Naive B cell (primary cell): ENCODE data around the gene UQCRHL. TPM values are rescaled to one million over a fixed set of nuclear protein-coding genes. Genes with fewer than 3 reads are reported as not detected.
"Not testable (repeated sequence)": the region's sequence is repeated elsewhere in the genome, so short reads cannot be mapped to it uniquely, and the experiment has no call there.

Source experiments
- ATAC-seq, 2 donors: fragments of 150-1000 bp; cut with Tn5 transposase; 2 replicates each; pipeline ENCODE4 v1.10.0; 2021; ENCODE audit warnings: low read depth in 2 of 2, mild to moderate bottlenecking in 2 of 2, moderate library complexity in 2 of 2
- DNase-seq: peaks from one replicate; pipeline ENCODE4 v3.0.0; 2022
- H3K27ac Mint-ChIP-seq, 6 donors: one replicate each; pipeline ENCODE4 v1.8.0; 2020 to 2022; ENCODE audit warnings: mild to moderate bottlenecking in 6 of 6, mixed read lengths in 6 of 6, moderate library complexity in 5 of 6, inconsistent platforms in 2 of 6
- H3K27me3 Mint-ChIP-seq, 3 donors: one replicate each; pipeline ENCODE4 v1.8.0; 2021 to 2022; ENCODE audit warnings: mixed read lengths in 3 of 3, mild to moderate bottlenecking in 1 of 3
- H3K36me3 Mint-ChIP-seq, 2 donors: one replicate each; pipeline ENCODE4 v1.8.0; 2020 to 2022; ENCODE audit warnings: mixed read lengths in 2 of 2, inconsistent platforms in 1 of 2, mild to moderate bottlenecking in 1 of 2
- H3K4me1 Mint-ChIP-seq, 3 donors: one replicate each; pipeline ENCODE4 v1.8.0; 2020 to 2022; ENCODE audit warnings: mixed read lengths in 3 of 3, inconsistent platforms in 1 of 3, mild to moderate bottlenecking in 1 of 3, moderate library complexity in 1 of 3
- H3K4me3 Mint-ChIP-seq, 8 donors: one replicate each; pipeline ENCODE4 v1.8.0; 2020 to 2022; ENCODE audit warnings: mild to moderate bottlenecking in 8 of 8, mixed read lengths in 8 of 8, moderate library complexity in 8 of 8, inconsistent platforms in 2 of 8
- H3K9me3 Mint-ChIP-seq, 7 donors: one replicate each; pipeline ENCODE4 v1.8.0; 2020 to 2022; ENCODE audit warnings: mixed read lengths in 7 of 7, mild to moderate bottlenecking in 5 of 7, inconsistent platforms in 2 of 7, moderate library complexity in 1 of 7
- polyA plus RNA-seq, 6 donors: library from polyadenylated mRNA; unstranded; fragments of 300-500 nt; fragmentation: Illumina TruSeq; gene quantifications; one replicate each; pipeline ENCODE4 v1.2.3, GENCODE V29; 2021; ENCODE audit warnings: low read depth in 6 of 6

The UQCRHL gene
- 1 to 10 TPM in 3 of 6 donors, under 1 TPM in 3; 0.11 to 1.3 (median 0.94) TPM for polyA plus RNA-seq

GRCh38 chr1:15807549-15807948, at the start of gene UQCRHL:
TSS of gene UQCRHL (minus strand) at chr1:15807649. CDS start at chr1:15807649, 0 bp downstream.
- not testable (repeated sequence) for H3K4me1 Mint-ChIP-seq, H3K9me3 Mint-ChIP-seq, H3K27ac Mint-ChIP-seq, ATAC-seq, DNase-seq, H3K27me3 Mint-ChIP-seq, H3K36me3 Mint-ChIP-seq
- peak within 1 kb of the TSS in 1 of 8 donors; percentile 47 for H3K4me3 Mint-ChIP-seq

DNA sequence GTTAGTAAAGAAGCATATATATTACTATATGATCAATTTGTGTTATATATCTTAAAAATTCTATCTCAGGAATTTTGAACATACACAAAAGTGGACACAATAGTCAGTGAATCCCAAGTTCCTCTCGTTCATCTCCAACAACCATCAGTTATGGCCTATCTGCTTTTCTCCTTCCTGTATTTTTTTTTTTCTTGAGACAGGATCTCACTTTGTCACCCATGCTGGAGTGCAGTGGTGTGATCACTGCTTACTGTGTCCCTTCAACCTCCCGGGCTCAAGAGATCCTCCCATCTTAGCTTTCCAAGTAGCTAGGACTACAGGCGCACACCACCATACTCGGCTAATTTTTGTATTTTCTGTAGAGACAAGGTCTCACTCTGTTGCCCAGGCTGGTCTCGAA, 49.4 kb upstream of the UQCRHL start:
- H3K9me3 Mint-ChIP-seq, result no peaks in the 10 kb centered on the region
- no peak for DNase-seq
- peak overlapping the region in 1 of 8 donors; percentile 45 for H3K4me3 Mint-ChIP-seq
- H3K27ac Mint-ChIP-seq, result peak overlapping the region in 2 of 6 donors; percentile 38 to 85
- no peaks in the 10 kb centered on the region for H3K27me3 Mint-ChIP-seq
- no peaks in the 10 kb centered on the region for H3K36me3 Mint-ChIP-seq
- ATAC-seq, result no peak
- peaks cover 16 to 61% (median 28%) of the 10 kb centered on the region in 3 donors for H3K4me1 Mint-ChIP-seq

- Mint-ChIP-seq H3K4me1 (peaks cover 37 to 66% (median 45%) of the 10 kb centered on the region in 3 donors), H3K4me3 (peak overlapping the region in 4 of 8 donors; percentile 33 to 47 (median 40)), H3K27me3 (no peaks in the 10 kb centered on the region), H3K27ac (peak overlapping the region in 3 of 6 donors; percentile 66 to 81 (median 69)), H3K9me3 (no peaks in the 10 kb centered on the region), H3K36me3 (no peaks in the 10 kb centered on the region)
- ATAC-seq (no peak), DNase-seq (no peak)
These were observed 45.4 kb upstream of the UQCRHL start for GRCh38 chr1:15852828-15853302.

- Mint-ChIP-seq H3K4me1 (peaks cover 37 to 64% (median 43%) of the 10 kb centered on the region in 3 donors), H3K4me3 (peak overlapping the region; percentile 42 to 96 (median 74)), H3K9me3 (no peaks in the 10 kb centered on the region), H3K27me3 (no peaks in the 10 kb centered on the region), H3K27ac (peak overlapping the region in 5 of 6 donors; percentile 57 to 95 (median 87)), H3K36me3 (no peaks in the 10 kb centered on the region)
- ATAC-seq (peak in 1 of 2 donors; percentile 17), DNase-seq (peak; percentile 49)
These were observed 44.8 kb upstream of the UQCRHL start for GRCh38 chr1:15852036-15852827.

DNA sequence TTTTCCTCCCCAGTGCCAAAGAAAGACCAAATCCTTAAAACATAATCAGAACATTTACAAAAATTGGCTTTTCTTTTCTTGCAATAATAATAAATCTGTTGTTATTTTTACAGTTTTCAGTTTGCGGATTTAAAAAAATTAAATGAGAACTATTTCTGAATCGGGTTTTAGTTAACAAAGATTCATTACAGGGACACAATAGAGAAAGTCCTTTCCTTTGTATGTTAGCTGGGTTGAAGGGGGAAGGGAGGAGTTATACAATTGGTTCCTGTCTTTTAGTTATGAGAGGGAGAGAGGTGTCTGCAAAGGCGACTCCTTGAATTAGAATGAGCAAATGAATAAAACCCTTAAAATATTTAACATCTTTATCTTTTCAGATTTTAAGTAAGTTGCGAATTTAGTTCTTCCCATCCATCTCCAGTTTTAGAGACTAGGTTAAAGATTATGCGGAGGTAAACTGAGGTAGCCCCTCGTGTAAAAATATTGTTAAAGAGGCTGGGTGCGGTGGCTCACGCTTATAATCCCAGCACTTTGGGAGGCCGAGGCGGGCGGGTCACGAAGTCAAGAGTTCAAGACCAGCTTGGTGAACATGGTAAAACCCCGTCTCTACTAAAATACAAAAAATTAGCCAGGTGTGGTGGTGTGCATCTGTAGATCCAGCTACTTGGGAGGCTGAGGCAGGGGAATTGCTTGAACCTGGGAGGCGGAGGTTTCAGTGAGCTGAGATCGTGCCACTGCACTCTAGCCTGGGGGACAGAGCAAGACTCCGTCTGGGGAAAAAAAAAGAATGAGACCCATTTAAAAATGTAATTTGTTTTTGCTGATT, 44.0 kb upstream of the UQCRHL start:
- Mint-ChIP-seq H3K4me3 (peak overlapping the region; percentile 42 to 96 (median 70)), H3K27me3 (no peaks in the 10 kb centered on the region), H3K9me3 (no peaks in the 10 kb centered on the region), H3K27ac (peak overlapping the region; percentile 63 to 95 (median 88)), H3K36me3 (no peaks in the 10 kb centered on the region), H3K4me1 (peaks cover 36 to 63% (median 37%) of the 10 kb centered on the region in 3 donors)
- no peak for ATAC-seq
- no peak for DNase-seq

DNA sequence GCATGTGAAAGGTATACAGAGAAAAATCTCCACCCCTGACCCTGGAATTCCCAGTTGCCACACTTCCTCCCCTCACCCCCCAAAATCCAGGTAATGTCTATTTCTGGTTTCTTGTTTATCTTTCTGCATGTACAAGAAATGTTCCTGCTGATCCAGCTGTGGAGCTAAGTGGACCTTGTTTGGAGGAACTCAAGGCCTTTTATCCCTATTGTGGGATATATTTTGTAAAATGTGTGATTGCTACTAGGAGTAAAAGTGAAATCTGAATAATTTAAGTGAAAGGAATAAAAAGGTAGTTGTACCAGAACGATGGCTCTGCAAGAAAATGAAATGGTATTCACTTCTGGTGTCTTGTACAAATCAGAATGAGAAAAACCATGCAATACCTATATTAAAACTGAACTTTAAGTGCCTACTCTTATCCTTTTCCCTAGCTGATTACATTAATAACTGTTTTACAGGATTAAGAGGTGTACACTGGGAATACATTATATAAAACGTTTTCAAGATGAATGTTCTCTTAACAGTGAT, 43.1 kb upstream of the UQCRHL start:
- Mint-ChIP-seq H3K27ac (peak overlapping the region in 5 of 6 donors; percentile 43 to 99 (median 95)), H3K4me3 (peak overlapping the region; percentile 46 to 100 (median 97)), H3K9me3 (no peaks in the 10 kb centered on the region), H3K27me3 (no peaks in the 10 kb centered on the region), H3K4me1 (peaks cover 37 to 65% (median 41%) of the 10 kb centered on the region in 3 donors), H3K36me3 (no peaks in the 10 kb centered on the region)
- DNase-seq, result no peak
- ATAC-seq, result no peak

DNA sequence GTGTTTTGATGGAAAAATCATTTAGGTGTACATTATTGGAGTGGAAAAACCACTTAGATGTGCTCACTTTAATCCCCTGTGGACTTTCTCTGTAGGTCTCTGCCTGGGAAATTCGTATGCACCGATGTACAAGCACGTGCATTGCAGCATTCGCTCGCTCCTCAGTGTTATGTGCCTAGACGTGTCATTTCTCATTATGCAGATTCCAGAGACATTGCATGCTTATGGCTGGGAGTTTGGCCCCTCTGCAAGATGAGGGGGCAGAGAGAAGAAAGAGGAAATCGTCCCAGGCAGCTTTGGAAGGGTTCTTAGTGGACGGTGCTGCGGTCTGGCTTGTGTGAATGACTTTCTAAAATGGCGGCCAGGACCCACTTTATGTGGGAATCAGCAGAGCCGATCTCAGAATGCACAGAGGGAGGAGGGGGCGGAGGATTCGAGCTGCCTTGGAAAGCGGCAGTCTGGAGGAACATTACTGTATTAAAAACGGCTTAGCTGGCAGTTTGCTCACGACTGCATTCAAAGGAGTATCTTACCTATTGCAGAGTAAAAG, 42.4 kb upstream of the UQCRHL start:
- Mint-ChIP-seq H3K36me3 (no peaks in the 10 kb centered on the region), H3K9me3 (no peaks in the 10 kb centered on the region), H3K27ac (peak overlapping the region; percentile 94 to 99 (median 98)), H3K27me3 (no peaks in the 10 kb centered on the region), H3K4me3 (peak overlapping the region; percentile 96 to 100 (median 98)), H3K4me1 (peaks cover 43 to 72% (median 46%) of the 10 kb centered on the region in 3 donors)
- DNase-seq (peak; percentile 15), ATAC-seq (no peak)

DNA sequence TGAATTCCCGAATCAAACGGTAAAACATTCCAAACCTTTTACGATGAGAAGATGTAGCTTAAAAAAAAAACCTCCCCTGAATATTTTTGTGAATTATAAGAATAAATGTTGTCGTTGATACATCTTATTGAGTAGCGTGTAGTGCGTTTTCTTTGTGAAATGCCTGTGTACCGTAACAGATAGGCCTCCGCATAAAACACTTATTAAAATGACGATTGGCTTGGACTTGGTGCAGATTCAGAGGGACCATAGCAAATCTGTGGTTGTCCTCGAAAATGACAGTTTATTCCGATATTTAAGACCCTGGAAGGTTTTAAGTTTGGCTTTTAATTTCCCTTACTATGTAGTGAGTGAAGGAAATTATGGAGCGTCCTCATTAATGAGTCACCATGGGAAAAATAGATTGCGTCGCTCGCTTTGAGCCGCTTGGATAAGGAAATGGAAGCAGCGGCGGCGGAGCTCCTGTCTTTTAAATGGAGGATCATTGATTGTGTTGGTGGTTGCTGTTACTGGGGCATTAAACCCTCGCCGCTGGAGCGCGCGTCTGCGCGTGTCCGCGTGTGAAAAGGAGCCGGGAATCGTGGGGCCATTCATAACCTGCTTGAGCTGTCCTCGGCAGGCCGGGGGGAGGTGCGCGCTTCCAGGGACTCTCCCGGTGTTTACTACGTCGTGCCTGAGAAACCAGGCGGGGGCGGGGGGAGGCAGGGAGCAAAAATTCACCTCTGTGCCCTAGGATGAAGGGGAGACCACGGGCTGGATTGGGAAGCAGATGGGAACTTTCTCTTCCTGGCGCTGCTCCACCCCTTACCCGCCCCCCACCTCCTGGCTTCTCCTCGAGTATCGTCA, 41.7 kb upstream of the UQCRHL start:
- Mint-ChIP-seq H3K27me3 (no peaks in the 10 kb centered on the region), H3K27ac (peak overlapping the region; percentile 95 to 99 (median 98)), H3K4me3 (peak overlapping the region; percentile 96 to 100 (median 98)), H3K36me3 (no peaks in the 10 kb centered on the region), H3K4me1 (peaks cover 44 to 73% (median 46%) of the 10 kb centered on the region in 3 donors), H3K9me3 (no peaks in the 10 kb centered on the region)
- DNase-seq, result peak; percentile 48
- ATAC-seq, result peak in 1 of 2 donors; percentile 6

DNA sequence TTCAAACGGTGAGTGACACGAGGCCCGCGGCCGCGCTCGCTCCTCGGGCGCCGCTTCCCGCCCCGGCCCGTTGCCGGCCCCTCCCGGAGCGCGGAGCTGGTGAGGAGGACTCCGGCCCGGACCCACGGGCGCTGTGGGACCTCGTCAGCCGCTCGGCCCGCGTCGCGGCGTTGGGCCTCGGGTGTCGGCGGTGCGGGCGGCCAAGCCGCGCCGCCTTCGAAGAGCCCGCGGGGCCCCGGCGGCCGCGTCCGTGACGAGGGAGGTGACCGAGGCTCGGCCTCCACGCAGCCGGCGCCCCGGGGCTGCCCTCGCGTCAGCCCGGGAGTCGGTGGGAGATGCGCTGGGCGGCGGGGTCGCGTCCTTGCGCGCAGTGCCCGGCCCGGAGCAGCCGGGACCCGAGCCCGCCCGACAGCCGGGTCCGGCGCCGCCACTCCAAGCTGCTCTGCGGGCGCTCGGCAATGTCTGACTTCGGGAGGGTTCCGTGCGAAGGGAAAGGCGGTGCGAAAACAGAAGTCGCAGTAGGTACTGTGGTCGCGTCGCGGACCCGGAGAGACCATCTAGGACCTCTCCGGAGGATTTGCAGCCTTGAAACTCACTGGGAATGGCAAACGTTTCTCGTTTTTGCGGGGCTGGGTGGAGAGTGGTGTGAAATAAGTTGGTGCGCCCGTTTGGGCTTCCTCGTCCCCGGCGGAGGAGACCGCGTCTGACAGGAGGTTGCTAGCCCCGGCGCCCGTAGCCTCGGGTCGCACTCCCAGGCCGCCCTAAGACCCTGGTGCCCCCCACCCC, 40.9 kb upstream of the UQCRHL start:
- peak overlapping the region; percentile 96 to 100 (median 98) for H3K4me3 Mint-ChIP-seq
- no peaks in the 10 kb centered on the region for H3K27me3 Mint-ChIP-seq
- peak overlapping the region; percentile 95 to 99 (median 98) for H3K27ac Mint-ChIP-seq
- peak; percentile 13 to 19 for ATAC-seq
- H3K4me1 Mint-ChIP-seq, result peaks cover 49 to 74% (median 54%) of the 10 kb centered on the region in 3 donors
- H3K9me3 Mint-ChIP-seq, result no peaks in the 10 kb centered on the region
- DNase-seq, result peak; percentile 61
- H3K36me3 Mint-ChIP-seq, result no peaks in the 10 kb centered on the region

DNA sequence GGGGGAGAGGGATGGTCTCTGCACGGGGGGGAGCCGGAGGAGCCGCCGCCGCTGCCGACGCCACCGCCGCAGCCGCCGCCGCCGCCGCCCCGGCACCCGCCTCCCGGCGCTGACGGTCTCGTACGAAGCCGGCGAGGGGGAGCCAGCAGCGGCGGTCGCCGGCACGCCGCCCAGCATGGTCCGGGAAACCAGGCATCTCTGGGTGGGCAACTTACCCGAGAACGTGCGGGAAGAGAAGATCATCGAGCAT, 40.4 kb upstream of the UQCRHL start:
- H3K27ac Mint-ChIP-seq, result peak overlapping the region in 5 of 6 donors; percentile 34 to 91 (median 88)
- H3K27me3 Mint-ChIP-seq, result no peaks in the 10 kb centered on the region
- H3K4me1 Mint-ChIP-seq, result peaks cover 48 to 76% (median 56%) of the 10 kb centered on the region in 3 donors
- DNase-seq (no peak), ATAC-seq (no peak)
- H3K9me3 Mint-ChIP-seq, result no peaks in the 10 kb centered on the region
- H3K36me3 Mint-ChIP-seq, result no peaks in the 10 kb centered on the region
- H3K4me3 Mint-ChIP-seq, result peak overlapping the region; percentile 89 to 98 (median 96)

GRCh38 chr1:15847100-15847892, 39.8 kb upstream of the UQCRHL start, which contains the start of gene SPEN:
TSS of gene SPEN (plus strand) at chr1:15847707. CDS start at chr1:15848068, 361 bp downstream.
- Mint-ChIP-seq H3K36me3 (no peaks in the 10 kb centered on the region), H3K9me3 (no peaks in the 10 kb centered on the region), H3K4me3 (peak within 1 kb of the TSS; percentile 96 to 100 (median 98)), H3K4me1 (peaks cover 43 to 74% (median 56%) of the 10 kb centered on the region in 3 donors), H3K27me3 (no peaks in the 10 kb centered on the region), H3K27ac (peak within 1 kb of the TSS; percentile 95 to 99 (median 98))
- ATAC-seq (peak; percentile 74 to 77), DNase-seq (peak; percentile 99)
